OCI-LY7 (cell line): Measurements from ENCODE around the gene TSPO.

Experiments used
- CTCF ChIP-seq: fragments of 200-600 bp; sonication (generic); conservative IDR thresholded peaks from 2 replicates; pipeline ENCODE4 v1.5.1; 2014; ENCODE audit warnings: mild to moderate bottlenecking, antibody characterized with exemption, low read length, moderate library complexity, mixed read lengths
- EZH2phosphoT487 ChIP-seq: fragments of 200-600 bp; sonication (generic); IDR thresholded peaks from 2 replicates; pipeline ENCODE4 v1.6.1; 2018; ENCODE audit warnings: low read depth, borderline replicate concordance, mild to moderate bottlenecking, mixed run types, antibody characterized with exemption, low read length, moderate library complexity, mixed read lengths

GRCh38 chr22:43106302-43106701, 45.1 kb upstream of the TSPO start:
- TF ChIP-seq CTCF: no peak
- no peak for TF ChIP-seq EZH2phosphoT487
